Parathyroid adenoma (tissue), 2 donors: ENCODE measurements around the gene RPP38.

Experiments
- H2AFZ ChIP-seq: fragments of 300-600 bp; sonication (generic); one replicate; pipeline ENCODE4 v1.7.0; 2017; ENCODE audit warnings: antibody characterized with exemption, mild to moderate bottlenecking
- H3K27ac ChIP-seq: fragments of 300-600 bp; sonication (generic); one replicate; pipeline ENCODE4 v1.7.0; 2017
- H3K27me3 ChIP-seq: fragments of 300-600 bp; sonication (generic); one replicate; pipeline ENCODE4 v1.7.0; 2017; ENCODE audit warnings: low read length; ENCODE audit not compliant: control insufficient read depth, insufficient read depth
- H3K36me3 ChIP-seq: fragments of 300-600 bp; sonication (generic); one replicate; pipeline ENCODE4 v1.7.0; 2017; ENCODE audit warnings: low read length; ENCODE audit not compliant: control insufficient read depth, insufficient read depth
- H3K4me1 ChIP-seq: fragments of 300-600 bp; sonication (generic); one replicate; pipeline ENCODE4 v1.7.0; 2017; ENCODE audit warnings: control low read depth
- H3K4me2 ChIP-seq: fragments of 300-600 bp; sonication (generic); one replicate; pipeline ENCODE4 v1.7.0; 2017; ENCODE audit warnings: low read length
- H3K4me3 ChIP-seq: fragments of 300-600 bp; sonication (generic); one replicate; pipeline ENCODE4 v1.7.0; 2017; ENCODE audit warnings: low read depth, low read length
- H3K79me2 ChIP-seq: fragments of 300-600 bp; sonication (generic); one replicate; pipeline ENCODE4 v1.7.0; 2017; ENCODE audit warnings: control low read depth
- H3K9ac ChIP-seq: fragments of 300-600 bp; sonication (generic); one replicate; pipeline ENCODE4 v1.7.0; 2017; ENCODE audit warnings: mild to moderate bottlenecking
- H3K9me3 ChIP-seq: fragments of 300-600 bp; sonication (generic); one replicate; pipeline ENCODE4 v1.7.0; 2017; ENCODE audit warnings: low read length; ENCODE audit not compliant: control insufficient read depth
- CTCF ChIP-seq: fragments of 300-600 bp; sonication (generic); IDR thresholded peaks from one replicate; pipeline ENCODE4 v1.7.0; 2017; ENCODE audit warnings: antibody characterized with exemption, mild to moderate bottlenecking
- donor health status: primary hyperparathyroidism.

RPP38 gene

GRCh38 chr10:15058689-15059088, 38.5 kb upstream of the RPP38 start:
- Histone ChIP-seq H3K9ac (no peak overlapping the region), H3K9me3 (no peaks in the 10 kb centered on the region), H3K27me3 (no peaks in the 10 kb centered on the region), H2AFZ (no peak overlapping the region), H3K4me1 (no peaks in the 10 kb centered on the region), H3K36me3 (no peaks in the 10 kb centered on the region), H3K79me2 (no peaks in the 10 kb centered on the region), H3K27ac (no peak overlapping the region), H3K4me2 (no peak overlapping the region), H3K4me3 (no peak overlapping the region)
- TF ChIP-seq CTCF: no peak

GRCh38 chr10:15059914-15060313, 37.2 kb upstream of the RPP38 start:
- TF ChIP-seq CTCF: no peak
- H3K27ac ChIP-seq: no peak overlapping the region

GRCh38 chr10:15060638-15061037, 36.5 kb upstream of the RPP38 start:
- Histone ChIP-seq H3K27me3 (no peaks in the 10 kb centered on the region), H3K36me3 (no peaks in the 10 kb centered on the region), H3K4me1 (no peaks in the 10 kb centered on the region), H3K9me3 (no peaks in the 10 kb centered on the region), H3K27ac (no peak overlapping the region), H3K9ac (no peak overlapping the region), H3K79me2 (no peaks in the 10 kb centered on the region), H2AFZ (no peak overlapping the region), H3K4me3 (no peak overlapping the region), H3K4me2 (no peak overlapping the region)
- TF ChIP-seq CTCF: no peak

More at GRCh38 chr10:15059914-15060313, 37.2 kb upstream of the RPP38 start:
- no peak overlapping the region for H3K4me3 ChIP-seq
- H3K9ac ChIP-seq: no peak overlapping the region
- no peaks in the 10 kb centered on the region for H3K36me3 ChIP-seq
- no peaks in the 10 kb centered on the region for H3K9me3 ChIP-seq
- no peak overlapping the region for H2AFZ ChIP-seq
- no peaks in the 10 kb centered on the region for H3K79me2 ChIP-seq
- H3K4me1 ChIP-seq: no peaks in the 10 kb centered on the region
- no peaks in the 10 kb centered on the region for H3K27me3 ChIP-seq
- H3K4me2 ChIP-seq: no peak overlapping the region

- H3K36me3 ChIP-seq: no peaks in the 10 kb centered on the region
- no peaks in the 10 kb centered on the region for H3K4me1 ChIP-seq
- H3K79me2 ChIP-seq: no peaks in the 10 kb centered on the region
- no peak overlapping the region for H3K4me3 ChIP-seq
- no peak overlapping the region for H2AFZ ChIP-seq
- no peak overlapping the region for H3K27ac ChIP-seq
- TF ChIP-seq CTCF: no peak
- H3K27me3 ChIP-seq: no peaks in the 10 kb centered on the region
- no peak overlapping the region for H3K4me2 ChIP-seq
- no peaks in the 10 kb centered on the region for H3K9me3 ChIP-seq
- H3K9ac ChIP-seq: no peak overlapping the region
These were observed 30.0 kb upstream of the RPP38 start for GRCh38 chr10:15067154-15067553.

- H3K36me3 ChIP-seq: no peaks in the 10 kb centered on the region
- H3K9me3 ChIP-seq: no peaks in the 10 kb centered on the region
- TF ChIP-seq CTCF: no peak
These were observed 28.4 kb upstream of the RPP38 start for GRCh38 chr10:15068802-15069201.

More at GRCh38 chr10:15068802-15069201, 28.4 kb upstream of the RPP38 start:
- no peaks in the 10 kb centered on the region for H3K79me2 ChIP-seq
- no peak overlapping the region for H3K27ac ChIP-seq
- H3K4me3 ChIP-seq: no peak overlapping the region
- no peak overlapping the region for H2AFZ ChIP-seq
- no peak overlapping the region for H3K9ac ChIP-seq
- H3K27me3 ChIP-seq: no peaks in the 10 kb centered on the region
- H3K4me1 ChIP-seq: no peaks in the 10 kb centered on the region
- no peak overlapping the region for H3K4me2 ChIP-seq
